NCI-H82 treated with DMSO at 0.1 percent for 48 hours (cell line): ENCODE data around the gene IL18BP.

ENCODE experiments used
- DNase-seq: peaks from one replicate; lab custom pipeline; 2025; ENCODE audit not compliant: unreplicated experiment; lab: John Stamatoyannopoulos, UW

Gene IL18BP

DNA sequence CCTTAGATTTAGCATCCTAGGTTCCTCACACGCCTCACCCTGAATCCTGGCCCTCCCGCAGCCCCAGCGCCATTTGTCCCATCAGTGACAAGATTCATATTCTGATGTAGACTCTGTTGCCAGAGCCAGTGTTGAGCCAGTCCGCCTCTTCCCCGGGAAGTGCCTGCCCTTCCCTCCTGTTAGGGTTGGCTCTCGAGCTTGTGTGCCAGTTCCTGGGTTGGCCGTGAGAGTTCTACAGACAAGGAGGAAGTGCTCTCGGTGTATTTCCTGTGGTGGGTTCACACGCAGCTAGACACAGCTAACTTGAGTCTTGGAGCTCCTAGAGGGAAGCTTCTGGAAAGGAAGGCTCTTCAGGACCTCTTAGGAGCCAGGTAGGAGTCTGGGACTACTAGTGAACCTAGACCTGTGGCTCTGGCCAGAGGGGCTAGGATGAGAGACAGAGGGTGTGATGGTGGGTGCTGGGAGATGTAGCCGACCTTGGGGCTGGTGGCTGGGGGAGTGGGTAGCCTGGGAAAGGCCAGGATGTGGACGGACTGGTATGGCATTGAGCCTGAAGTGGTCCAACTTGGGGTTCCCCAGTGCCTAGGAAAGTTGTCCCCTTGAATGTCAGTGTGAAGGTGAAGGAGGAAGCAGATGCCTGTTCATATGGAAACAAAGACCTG, at the start of gene IL18BP:
IL18BP (plus strand) TSS at position 261 of the 662 bp plus-strand sequence. CDS start 1,076 bp downstream, outside the sequence.
- DNase-seq, result no peak

DNA sequence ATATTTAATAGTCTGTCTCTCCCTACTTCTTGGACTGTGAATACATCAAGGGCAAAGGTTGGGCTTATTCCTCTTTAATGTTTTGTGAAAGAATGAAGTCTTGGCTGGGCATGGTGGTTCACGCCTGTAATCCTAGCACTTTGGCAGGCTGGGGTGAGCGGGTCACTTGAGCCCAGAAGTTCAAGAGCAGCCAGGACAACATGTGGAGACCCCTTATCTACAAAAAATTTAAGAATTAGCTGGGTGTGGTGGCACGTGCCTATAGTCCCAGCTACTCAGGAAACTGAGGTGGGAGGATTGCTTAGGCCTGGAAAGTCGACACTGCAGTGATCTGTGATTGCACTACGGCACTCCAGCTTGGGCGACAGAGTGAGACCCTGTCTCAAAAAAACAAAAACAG, 49.7 kb upstream of the IL18BP start:
- no peak for DNase-seq

DNA sequence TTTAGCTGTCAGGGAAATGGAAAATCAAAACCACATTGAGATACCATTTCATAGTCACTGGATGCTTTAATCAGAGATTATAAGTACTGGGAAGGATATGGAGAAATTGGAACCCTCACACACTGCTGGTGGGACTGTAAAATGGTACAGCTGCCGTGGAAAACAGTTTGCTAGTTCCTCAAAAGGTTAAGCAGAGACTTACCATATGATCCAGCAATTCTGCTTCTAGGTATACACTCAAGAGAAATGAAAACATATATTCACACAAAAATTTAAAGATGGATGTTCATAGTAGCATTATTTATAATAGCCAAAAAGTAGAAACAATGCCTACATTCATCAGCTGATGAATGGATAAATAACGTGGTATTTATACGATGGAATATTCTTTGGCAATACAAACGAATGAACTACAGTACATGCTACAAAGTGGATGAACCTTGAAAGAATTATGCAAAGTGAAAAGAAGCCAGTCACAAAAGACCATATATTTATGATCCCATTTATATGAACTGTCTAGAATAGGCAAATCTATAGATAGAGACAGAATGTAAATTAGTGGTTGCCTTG, 46.9 kb upstream of the IL18BP start:
- DNase-seq, result no peak

DNA sequence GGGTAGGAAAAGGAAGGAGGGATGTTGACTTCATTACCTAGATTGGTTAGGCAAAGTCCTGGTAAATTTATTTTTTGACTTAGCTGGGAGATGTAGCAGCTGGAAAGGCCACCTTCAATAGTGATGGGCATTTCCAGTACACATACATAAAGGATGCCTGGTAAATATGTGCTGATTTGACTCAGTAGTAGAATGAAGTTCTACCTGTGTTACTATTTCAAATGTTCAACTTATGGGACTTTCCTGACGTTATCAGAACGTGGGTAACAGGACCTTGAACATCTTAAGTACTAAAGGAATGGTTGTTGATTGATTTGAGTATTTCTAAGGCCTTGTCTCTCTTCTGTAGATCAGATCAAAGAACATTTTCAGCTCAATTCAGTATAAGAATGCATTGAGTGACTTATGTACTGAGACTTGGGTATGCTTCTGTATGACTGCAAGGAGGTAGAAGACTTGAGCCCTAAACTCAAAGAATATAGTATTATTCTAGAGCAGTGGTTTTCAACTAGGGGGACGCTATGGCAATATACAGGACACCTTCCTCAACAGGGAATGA, 42.7 kb upstream of the IL18BP start:
- no peak for DNase-seq

DNA sequence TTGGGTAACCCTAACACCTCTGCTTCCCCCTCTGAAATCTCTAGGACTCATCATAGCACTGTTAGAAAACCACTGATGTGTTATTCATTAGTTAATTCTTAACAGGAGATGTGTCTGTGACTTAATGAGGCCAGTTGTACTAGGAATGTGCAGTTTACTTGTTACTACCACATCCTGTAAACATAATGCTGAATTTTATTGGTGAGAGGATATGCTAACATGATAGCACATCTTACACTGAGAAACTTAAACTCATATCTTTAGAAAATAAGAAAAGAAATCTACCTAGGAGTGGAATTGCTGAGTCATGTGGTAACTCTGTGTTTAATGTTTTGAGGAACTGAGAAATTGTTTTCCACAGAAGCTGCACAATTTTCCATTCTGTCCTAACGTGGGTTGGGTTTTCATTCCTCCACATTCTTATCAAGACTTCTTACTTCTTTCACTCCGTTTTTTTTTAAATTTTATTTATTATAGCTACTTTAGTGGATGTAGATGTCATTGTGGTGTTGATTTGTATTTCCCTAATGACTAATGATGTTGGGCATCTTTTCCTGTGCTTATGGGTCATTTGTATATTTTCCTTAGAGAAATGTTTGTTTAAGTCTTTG, 36.2 kb upstream of the IL18BP start:
- DNase-seq, result no peak

DNA sequence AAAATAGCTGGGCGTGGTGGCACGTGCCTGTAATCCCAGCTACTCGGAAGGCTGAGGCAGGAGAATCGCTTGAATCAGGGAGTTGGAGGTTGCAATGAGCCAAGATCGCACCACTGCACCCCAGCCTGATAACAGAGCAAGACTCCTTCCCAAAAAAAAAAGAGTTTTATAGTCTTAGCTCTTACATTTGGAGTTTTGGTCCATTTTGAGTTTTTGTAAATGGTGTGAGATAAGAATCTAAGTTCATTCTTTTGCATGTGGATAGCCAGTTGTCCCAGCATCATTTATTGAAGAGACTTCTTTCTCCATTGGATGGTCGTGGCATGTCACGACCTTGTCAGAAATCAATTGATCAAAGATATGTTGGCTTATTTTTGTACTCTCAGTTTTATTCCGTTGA, 35.2 kb upstream of the IL18BP start:
- no peak for DNase-seq

DNA sequence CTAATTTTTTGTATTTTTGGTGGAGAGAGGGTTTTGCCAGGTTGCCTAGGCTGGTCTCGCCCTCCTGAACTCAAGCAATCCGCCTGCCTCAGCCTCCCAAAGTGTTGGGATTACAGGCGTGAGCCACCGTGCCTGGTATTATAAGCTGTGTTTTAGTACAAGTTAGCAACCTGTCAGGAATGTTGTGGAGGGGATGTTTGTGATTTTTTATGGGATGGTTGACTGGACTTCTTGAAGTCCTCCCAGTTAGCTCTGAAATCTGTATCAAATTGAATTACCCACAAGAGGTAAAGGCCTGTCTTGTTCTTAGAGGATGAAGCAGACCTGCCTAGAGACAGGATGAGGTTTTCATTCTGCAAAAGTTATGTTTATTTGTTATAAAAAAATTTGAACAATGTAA, 34.1 kb upstream of the IL18BP start:
- DNase-seq, result no peak

DNA sequence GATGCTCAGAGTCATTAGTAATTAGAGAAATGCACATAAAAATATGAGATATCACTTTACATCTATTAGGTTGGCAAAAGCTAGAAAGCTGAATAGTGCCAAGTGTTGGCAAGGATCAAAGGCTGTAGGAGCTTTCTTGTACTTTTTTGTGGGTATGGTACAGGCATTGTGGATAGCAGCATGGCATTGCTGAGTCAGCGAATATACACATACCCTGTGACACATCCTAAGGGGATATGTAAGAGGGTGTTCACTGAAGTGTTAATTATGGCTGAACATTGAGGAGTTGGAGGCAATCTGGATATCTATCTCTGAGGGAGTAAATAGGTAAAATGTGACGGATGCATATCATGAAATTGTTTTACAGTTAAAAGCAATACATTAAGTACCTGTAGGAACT, 27.0 kb upstream of the IL18BP start:
- DNase-seq, result no peak

DNA sequence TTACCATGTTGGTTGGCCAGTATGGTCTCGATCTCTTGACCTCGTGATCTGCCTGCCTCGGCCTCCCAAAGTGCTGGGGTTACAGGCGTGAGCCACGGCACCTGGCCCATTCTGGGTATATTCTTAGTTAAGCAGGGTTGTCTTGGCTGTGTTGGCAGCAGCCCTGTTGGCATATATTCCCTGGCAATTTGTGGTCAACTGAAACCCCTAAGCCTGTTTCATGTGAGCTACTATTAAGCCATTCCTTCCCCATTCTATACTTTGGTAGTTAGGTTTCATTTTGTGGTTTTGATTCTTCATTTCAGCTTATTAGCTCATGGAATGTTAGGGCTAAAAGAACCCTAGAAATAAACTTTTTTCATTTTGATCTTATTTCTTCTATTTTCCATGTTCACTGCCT, 22.2 kb upstream of the IL18BP start:
- no peak for DNase-seq

DNA sequence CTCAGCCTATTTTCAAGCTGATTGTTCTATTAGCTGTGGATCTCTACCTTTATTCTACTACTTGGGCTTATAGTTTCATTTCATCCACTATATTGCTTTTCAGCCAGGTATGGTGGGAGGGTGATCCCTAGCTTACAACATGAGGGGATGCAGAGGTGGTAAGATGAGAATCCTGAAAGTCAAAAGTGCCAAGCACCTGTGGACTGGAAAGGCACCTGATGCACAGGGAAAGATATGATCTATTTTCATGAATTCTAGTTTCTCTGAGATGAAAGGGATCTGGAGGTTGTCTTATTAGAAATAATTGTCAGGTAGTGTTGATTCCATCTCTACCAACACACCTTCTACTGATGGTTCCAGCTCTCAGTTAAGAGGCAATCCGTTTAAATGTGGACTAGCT, 21.6 kb upstream of the IL18BP start:
- DNase-seq, result no peak

DNA sequence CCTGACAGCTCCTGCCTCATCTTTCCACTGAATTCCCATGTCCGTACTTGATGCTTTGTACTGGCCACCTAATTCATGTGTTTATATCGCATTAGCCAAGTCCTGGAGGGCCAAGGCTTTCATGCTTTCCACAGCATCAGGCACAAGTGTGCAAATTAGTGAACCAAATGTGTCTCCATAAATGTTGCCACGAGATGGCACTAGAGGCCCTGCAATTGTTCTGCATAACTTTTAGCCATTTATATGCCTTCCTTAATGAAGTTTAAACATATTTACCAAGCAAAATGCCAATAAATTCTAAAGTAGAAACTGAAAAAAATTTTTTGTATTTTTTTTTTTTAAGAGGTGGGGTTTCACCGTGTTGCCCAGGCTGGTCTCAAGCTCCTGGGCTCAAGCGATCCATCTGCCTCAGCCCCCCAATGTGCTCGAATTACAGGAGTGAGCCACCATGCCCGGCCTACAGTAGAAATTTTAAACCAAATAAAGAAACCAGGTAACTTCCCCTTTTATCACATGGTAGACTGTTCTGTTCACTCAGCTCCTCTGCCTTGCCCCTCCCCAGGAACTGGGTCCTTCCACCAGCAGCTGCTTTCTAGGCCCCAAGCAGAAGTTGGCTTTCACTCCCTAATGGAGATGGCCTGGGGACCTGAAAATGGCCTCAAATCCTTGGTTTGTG, 20.8 kb upstream of the IL18BP start:
- DNase-seq, result no peak

DNA sequence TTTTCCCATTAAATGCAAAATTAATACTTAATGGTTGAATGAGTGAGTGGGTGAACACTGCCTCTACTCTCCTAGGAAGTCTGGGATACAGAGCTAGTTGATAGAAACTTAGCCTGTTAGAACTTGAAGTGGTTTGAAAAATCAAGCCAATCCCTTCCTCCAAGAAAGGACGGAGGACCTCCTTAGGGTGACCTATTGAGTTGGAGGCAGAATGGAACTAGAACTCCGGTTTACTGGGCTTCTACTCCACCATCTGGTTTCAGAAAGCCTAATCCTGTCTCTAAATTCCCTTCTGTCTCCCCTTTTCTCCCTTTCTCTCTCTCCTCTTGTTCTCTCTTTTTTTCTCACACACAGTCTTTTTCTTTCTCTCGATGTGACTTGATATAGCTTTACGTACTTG, 19.6 kb upstream of the IL18BP start:
- no peak for DNase-seq

DNA sequence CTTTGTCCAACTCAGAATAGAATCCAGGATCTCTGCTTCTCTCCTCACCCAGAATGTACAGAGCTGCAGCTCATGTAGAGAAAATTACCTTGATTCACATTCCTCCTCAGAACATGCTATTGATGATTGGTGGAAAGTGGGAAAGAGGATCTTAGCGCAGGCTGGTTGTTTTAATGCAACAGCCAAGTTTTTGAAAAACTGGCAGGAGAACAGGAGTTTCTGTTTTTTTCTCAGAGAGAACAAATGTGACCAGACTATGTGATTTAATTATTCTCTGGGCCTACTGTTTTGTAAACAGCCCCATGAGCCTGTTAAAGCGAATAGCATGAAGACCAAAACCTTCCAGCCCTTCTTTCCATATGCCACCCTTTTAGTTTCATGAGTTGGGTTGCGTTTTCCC, 19.1 kb upstream of the IL18BP start:
- DNase-seq, result no peak

DNA sequence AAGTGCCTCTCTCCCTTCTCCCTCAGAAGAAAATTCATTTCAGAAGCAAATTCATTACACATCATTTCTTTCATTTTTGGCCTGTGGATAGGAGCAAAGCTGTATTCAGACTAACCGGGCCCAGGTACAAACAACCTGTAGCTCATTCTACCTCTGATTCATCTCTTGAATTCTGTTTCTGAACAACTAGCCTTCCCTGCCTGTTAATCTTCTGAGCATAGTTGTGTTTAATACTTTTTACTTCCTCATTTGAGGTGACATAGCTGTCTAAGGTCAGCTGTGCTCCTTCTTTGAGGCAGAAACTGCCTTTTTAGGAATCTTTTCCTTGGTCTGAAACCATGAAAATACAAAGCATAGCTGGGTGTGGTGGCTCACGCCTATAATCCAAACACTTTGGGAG, 12.6 kb upstream of the IL18BP start:
- no peak for DNase-seq

DNA sequence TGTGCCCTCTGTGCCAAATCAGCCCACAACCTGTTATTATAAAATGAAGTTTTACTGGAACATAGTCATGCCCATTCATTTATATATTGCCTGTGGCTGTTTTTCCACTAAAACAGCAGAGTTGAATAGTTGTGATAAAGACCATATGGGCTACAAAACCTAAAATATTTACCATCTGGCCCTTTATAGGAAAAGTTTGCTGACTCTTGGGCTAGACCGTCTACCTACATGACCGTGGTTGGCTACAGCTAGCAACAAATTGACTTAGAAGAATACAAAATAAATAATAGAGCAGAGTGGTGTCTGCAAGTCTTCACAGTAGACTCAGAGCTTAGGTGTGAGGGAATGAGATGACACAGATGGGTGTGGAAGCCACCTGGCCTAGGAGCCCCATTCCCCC, 11.2 kb upstream of the IL18BP start:
- DNase-seq, result no peak

DNA sequence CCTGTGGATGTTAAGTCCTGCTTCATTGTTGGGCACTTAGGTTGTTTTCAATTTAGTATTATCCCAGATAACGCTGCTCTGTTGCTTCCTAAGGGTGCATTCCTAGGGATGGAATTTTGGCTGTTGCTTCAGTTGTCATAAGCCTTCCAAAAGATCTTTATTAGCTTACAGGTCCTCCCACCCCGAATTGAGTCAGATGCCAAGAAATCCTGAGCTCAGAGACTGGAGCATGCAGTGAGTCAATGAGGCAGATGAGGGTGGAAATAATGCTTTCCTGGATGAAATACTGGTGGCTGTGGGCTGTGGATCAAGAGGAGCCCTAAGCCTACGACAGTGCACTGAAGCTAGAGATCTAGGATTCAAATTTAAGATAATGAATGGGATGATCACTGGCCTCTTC, 10.7 kb upstream of the IL18BP start:
- DNase-seq, result no peak

DNA sequence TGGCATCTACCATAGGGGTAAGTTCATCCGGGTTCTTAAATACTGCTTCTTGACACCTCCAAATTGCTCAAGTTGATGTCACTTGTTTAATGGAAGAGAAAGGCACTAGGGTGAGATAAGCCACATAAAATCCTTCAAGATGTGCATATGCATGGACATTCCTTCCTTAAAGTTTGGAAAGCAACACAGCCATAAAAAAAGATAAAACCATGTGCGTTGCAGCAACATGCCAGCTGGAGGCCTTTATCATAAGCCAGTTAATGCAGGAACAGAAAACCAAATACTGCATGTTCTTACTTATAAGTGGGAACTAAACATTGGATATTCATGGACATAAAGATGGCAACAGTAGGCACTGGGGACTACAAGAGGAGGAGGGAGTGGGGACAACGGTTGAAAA, 8.0 kb upstream of the IL18BP start:
- no peak for DNase-seq

DNA sequence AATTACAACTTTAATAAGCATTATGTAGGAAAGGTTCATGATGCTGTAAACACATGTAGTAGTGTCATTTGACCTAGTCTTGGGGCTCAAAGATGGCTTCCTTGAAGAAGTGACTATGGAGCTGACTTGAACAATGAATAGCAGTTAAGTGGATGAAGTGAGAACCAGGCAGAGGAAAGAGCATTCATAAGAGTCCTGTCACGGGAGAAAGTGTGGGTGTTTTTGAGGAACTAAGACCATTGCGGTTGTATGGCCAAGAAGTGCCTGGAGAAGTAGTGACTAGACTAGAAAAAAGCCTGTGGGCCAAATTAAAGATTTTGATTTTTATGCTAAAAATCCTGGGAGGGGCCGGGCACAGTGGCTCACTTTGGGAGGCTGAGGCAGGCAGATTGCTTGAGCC, 7.2 kb upstream of the IL18BP start:
- no peak for DNase-seq

DNA sequence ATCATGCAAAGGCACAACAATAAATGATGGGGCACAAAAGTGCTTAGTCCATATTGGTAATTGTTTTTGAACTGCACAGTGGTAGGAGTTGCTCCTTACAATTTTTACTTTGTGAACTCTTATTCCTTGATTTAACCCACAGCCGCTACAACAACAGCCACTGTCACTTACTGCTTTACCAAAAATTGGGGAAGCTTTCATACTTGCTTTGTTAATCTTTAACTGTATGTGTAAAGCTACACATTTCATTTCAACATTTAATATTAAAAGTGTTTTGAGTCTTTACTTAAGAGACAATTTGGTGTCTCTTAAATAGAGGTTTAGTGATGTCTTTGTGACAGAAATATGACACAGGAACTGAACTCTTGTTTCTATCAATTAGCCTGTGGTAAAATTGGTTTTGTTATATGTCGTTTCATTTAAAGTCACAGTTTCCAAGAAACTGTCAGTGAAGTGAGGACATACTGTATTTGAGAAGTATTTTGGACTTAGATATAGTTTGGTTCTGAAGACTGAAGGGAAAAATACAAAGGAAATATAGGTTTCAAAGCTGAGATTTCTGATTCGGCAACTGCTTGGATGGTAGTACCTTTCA, 6.5 kb upstream of the IL18BP start:
- DNase-seq, result no peak

DNA sequence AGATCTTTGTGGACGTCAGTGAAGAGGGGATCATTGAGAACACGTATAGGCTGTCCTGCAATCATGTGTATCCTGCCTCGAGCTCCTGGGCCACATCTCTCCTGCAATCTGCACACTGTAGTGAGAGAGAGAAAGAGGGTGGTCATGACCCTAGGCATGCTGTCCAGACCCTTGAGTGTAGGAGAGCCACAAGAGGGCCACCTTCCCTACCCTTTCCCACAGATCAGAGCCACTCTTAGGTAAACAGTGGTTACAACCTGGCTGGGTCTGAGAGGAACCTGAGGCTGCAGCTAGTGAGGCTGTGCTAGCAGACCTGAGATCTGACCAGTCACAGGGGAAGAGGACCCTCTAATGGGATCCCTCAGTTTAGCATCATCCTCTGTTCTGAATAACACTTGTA, 3.9 kb upstream of the IL18BP start:
- no peak for DNase-seq

DNA sequence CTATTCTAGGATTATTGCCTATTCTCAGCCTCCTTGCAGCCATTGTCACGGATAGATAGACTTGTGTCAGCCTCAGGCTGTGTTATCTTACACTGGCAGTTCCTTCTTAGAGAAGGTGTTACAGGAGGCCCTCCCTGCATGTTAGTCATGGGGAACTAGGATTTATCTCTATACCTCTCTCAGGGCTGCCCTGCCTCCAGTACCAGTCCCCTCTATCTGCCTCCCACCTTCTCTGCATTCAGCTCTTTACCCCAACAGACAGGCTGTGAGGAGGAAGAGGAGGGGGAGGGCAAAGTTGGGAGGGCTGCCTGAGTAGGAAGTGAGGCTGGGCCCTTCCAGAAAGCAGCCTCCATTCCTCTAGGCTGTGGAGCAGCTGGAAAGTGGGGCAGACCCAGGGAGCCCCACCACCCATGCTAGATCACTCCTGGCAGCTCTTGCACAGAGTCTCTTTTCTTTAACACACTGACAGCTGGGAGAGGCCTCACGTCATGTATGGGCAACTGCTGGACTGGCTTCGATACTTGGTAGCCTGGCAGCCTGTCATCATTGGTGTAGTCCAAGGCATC, 2.9 kb upstream of the IL18BP start:
- DNase-seq, result no peak
